Esophagus squamous epithelium (tissue), 4 donors: Measurements from ENCODE around the gene MRPL54.

Experiments used
- POLR2A ChIP-seq, 4 donors: fragments of 450-650 bp; IDR thresholded peaks; one replicate each; pipeline ENCODE4 v1.6.1; 2017; ENCODE audit warnings: antibody characterized with exemption in 4 of 4, mild to moderate bottlenecking in 4 of 4, moderate library complexity in 3 of 4
- TF ChIP-seq, protein P1 (sequence below), 6 experiments: fragments of 450-650 bp in 4 of 6; fragments of 200-600 bp in 2 of 6; sonication (generic) in 2 of 6; IDR thresholded peaks; one replicate each; pipeline ENCODE4 v1.5.1; 2016 to 2019; ENCODE audit warnings: antibody characterized with exemption in 6 of 6, mild to moderate bottlenecking in 4 of 6, moderate library complexity in 4 of 6

DNA sequence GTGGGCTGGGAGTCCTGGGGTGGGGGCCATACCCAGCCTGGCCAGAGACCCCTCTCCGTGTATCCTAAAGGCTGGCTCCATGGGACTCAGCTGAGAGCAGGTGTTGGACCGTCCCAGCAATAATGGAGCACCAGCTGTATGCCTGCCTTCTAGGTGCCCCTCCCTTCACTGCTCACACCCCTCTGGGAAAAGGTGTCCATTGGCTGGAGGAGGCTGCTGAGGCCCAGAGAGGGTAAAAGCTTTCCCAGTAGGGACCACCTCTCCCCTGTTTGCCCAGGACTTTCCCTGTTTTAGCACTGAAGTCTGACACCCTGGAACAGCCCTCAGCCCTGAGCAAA, 12.9 kb downstream of the MRPL54 start:
- TF ChIP-seq, protein P1, sequence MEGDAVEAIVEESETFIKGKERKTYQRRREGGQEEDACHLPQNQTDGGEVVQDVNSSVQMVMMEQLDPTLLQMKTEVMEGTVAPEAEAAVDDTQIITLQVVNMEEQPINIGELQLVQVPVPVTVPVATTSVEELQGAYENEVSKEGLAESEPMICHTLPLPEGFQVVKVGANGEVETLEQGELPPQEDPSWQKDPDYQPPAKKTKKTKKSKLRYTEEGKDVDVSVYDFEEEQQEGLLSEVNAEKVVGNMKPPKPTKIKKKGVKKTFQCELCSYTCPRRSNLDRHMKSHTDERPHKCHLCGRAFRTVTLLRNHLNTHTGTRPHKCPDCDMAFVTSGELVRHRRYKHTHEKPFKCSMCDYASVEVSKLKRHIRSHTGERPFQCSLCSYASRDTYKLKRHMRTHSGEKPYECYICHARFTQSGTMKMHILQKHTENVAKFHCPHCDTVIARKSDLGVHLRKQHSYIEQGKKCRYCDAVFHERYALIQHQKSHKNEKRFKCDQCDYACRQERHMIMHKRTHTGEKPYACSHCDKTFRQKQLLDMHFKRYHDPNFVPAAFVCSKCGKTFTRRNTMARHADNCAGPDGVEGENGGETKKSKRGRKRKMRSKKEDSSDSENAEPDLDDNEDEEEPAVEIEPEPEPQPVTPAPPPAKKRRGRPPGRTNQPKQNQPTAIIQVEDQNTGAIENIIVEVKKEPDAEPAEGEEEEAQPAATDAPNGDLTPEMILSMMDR (IDR thresholded peaks at IDR 0.05), result no peak
- no peak for TF ChIP-seq POLR2A (IDR thresholded peaks at IDR 0.05)
